Measurements from ENCODE around the gene MAGI2. TPM values are rescaled to one million over a fixed set of nuclear protein-coding genes. Genes with fewer than 3 reads are reported as not detected.

Gene MAGI2
- total and polyA plus RNA-seq, 2 donors (not counting 3 experiments of a cell fraction or from before 2014, with no cell fraction given): 0.28 to 6.0 TPM

DNA sequence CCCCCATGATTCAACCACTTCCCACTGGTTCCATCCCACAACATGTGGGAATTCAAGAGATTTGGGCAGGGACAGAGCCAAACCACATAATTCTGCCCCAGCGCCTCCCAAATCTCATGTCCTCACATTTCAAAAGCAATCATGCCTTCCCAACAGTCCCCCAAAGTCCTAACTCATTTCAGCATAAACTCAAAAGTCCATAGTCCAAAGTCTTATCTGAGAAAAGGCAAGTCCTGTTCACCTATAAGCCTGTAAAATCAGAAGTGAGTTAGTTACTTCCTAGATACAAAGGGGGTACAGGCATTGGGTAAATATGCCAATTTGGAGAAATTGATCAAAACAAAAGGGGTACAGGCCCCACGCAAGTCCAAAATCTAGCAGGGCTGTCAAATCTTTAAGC lies 272.9 kb downstream of the MAGI2 start:
- no peak overlapping the region for H3K9ac ChIP-seq (replicated peaks; ENCODE audit: extremely low read depth, insufficient read depth, low read length)
- no peaks in the 10 kb centered on the region for H3K36me3 ChIP-seq (ENCODE audit: control insufficient read depth in 2 of 2, extremely low read depth in 1 of 2, insufficient read depth in 2 of 2, low read length in 2 of 2)
- H3K27me3 ChIP-seq (ENCODE audit: control insufficient read depth in 2 of 2, insufficient read depth in 2 of 2, low read length in 2 of 2): no peaks in the 10 kb centered on the region
- FAIRE-seq: no peak
- H3K27ac ChIP-seq (ENCODE audit: insufficient read depth, low read depth, low read length): no peak overlapping the region
- no peaks in the 10 kb centered on the region for H3K79me2 ChIP-seq (ENCODE audit: control insufficient read depth, insufficient read depth, low read length)
- no peaks in the 10 kb centered on the region for H3K9me1 ChIP-seq (replicated peaks; ENCODE audit: control insufficient read depth, extremely low read depth, insufficient read depth, low read length)
- H4K20me1 ChIP-seq (replicated peaks; ENCODE audit: control insufficient read depth, extremely low read depth, insufficient read depth, low read length): no peaks in the 10 kb centered on the region
- intact Hi-C loops (cut with micrococcal nuclease): no loop called here
- TF ChIP-seq POLR2A (IDR thresholded peaks at IDR 0.05; ENCODE audit: low read depth, low read length): no peak
- TF ChIP-seq, protein P1, sequence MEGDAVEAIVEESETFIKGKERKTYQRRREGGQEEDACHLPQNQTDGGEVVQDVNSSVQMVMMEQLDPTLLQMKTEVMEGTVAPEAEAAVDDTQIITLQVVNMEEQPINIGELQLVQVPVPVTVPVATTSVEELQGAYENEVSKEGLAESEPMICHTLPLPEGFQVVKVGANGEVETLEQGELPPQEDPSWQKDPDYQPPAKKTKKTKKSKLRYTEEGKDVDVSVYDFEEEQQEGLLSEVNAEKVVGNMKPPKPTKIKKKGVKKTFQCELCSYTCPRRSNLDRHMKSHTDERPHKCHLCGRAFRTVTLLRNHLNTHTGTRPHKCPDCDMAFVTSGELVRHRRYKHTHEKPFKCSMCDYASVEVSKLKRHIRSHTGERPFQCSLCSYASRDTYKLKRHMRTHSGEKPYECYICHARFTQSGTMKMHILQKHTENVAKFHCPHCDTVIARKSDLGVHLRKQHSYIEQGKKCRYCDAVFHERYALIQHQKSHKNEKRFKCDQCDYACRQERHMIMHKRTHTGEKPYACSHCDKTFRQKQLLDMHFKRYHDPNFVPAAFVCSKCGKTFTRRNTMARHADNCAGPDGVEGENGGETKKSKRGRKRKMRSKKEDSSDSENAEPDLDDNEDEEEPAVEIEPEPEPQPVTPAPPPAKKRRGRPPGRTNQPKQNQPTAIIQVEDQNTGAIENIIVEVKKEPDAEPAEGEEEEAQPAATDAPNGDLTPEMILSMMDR (IDR thresholded peaks at IDR 0.05; ENCODE audit: extremely low read depth in 1 of 2, insufficient read depth in 1 of 2, low read depth in 1 of 2, low read length in 2 of 2): no peak
- TF ChIP-seq MYC (IDR thresholded peaks at IDR 0.05; ENCODE audit: low read depth, low read length): no peak
- TF ChIP-seq, protein P2, sequence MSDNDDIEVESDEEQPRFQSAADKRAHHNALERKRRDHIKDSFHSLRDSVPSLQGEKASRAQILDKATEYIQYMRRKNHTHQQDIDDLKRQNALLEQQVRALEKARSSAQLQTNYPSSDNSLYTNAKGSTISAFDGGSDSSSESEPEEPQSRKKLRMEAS (IDR thresholded peaks at IDR 0.05; ENCODE audit: insufficient read depth, insufficient read length): no peak
- TF ChIP-seq EZH2 (IDR thresholded peaks at IDR 0.05; ENCODE audit: borderline replicate concordance, low read depth, low read length, severe bottlenecking): no peak
- no peak for TF ChIP-seq FOS (IDR thresholded peaks at IDR 0.05; ENCODE audit: borderline replicate concordance, insufficient read depth, low read length)
- no peak for TF ChIP-seq JUN (IDR thresholded peaks at IDR 0.05; ENCODE audit: borderline replicate concordance, insufficient read depth, insufficient read length, low read depth)
- TF ChIP-seq GATA2 (IDR thresholded peaks at IDR 0.05; ENCODE audit: insufficient read depth, insufficient read length, low read depth, low read length): no peak
- TF ChIP-seq POLR2AphosphoS5 (IDR thresholded peaks at IDR 0.05; ENCODE audit: insufficient read depth, low read depth, low read length): no peak
- no peak overlapping the region for H2AFZ ChIP-seq (ENCODE audit: low read depth, low read length)
- no TSS peak for BruUV-seq (replicated peaks)
- no peak overlapping the region for H3K4me2 ChIP-seq (ENCODE audit: insufficient read depth, low read length)
- no peaks in the 10 kb centered on the region for H3K4me1 ChIP-seq (ENCODE audit: control insufficient read depth, extremely low read depth, insufficient read depth, low read length)
- CTCF ChIA-PET: interaction anchor here (1.3 kb wide), 2 partner anchors 9 to 867 kb away, joined by 3 read pairs; no protein-coding TSS in a partner anchor
- POLR2A ChIA-PET: no interaction called here
- no peaks in the 10 kb centered on the region for H3K9me3 ChIP-seq (replicated peaks; ENCODE audit: control insufficient read depth, insufficient read depth, low read length)
- DNase-seq (ENCODE audit: low read depth, low spot score): no peak
- dilution Hi-C loops (cut with MboI; ENCODE audit: extremely low pct_ligation_motif_present, low sequenced_read_pairs): no loop called here
- H3K4me3 ChIP-seq (replicated peaks in 1 of 3; ENCODE audit: insufficient read depth in 1 of 3, low read depth in 1 of 3, low read length in 3 of 3): no peak overlapping the region
